ENCODE data around the gene ENPP3.
"Not testable (repeated sequence)": the region's sequence is repeated elsewhere in the genome, so short reads cannot be mapped to it uniquely, and the experiment has no call there.

The ENPP3 gene

DNA sequence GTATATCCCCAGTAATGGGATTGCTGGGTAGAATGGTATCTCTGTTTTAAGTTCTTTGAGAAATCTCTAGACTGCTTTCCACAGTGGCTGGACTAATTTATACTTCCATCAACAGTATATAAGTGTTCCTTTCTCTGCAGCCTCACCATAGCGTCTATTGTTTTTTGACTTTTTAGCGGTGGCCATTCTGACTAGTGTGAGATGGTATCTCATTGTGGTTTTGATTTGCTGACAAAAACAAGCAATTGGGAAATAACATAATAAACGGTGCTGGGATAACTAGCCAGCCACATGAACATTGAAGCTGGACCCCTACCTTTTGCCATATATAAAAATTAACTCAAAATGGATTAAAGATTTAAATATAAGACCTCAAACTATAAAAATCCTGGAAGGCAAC, 49.9 kb downstream of the ENPP3 start:
- no peaks in the 10 kb centered on the region for H3K4me1 ChIP-seq (ENCODE audit: control insufficient read depth, insufficient read depth, low read length)
- H3K4me3 ChIP-seq (ENCODE audit: low read length) = no peak overlapping the region
- H3K27me3 ChIP-seq (replicated peaks; ENCODE audit: control insufficient read depth, insufficient read depth, low read length) = no peaks in the 10 kb centered on the region
- no peak for DNase-seq (ENCODE audit: low read depth)
- H3K36me3 ChIP-seq (ENCODE audit: control insufficient read depth, insufficient read depth, low read length, severe bottlenecking) = no peaks in the 10 kb centered on the region
- H3K9ac ChIP-seq (ENCODE audit: low read length) = no peak overlapping the region
- H3K9me3 ChIP-seq (ENCODE audit: control insufficient read depth, low read length) = no peaks in the 10 kb centered on the region

GRCh38 chr6:131688286-131688685, 51.2 kb downstream of the ENPP3 start:
- Histone ChIP-seq H3K4me3 (ENCODE audit: low read length) (no peak overlapping the region), H3K9ac (ENCODE audit: low read length) (no peak overlapping the region), H3K9me3 (ENCODE audit: control insufficient read depth, low read length) (no peaks in the 10 kb centered on the region), H3K36me3 (ENCODE audit: control insufficient read depth, insufficient read depth, low read length, severe bottlenecking) (no peaks in the 10 kb centered on the region), H3K4me1 (ENCODE audit: control insufficient read depth, insufficient read depth, low read length) (no peaks in the 10 kb centered on the region), H3K27me3 (replicated peaks; ENCODE audit: control insufficient read depth, insufficient read depth, low read length) (no peaks in the 10 kb centered on the region)
- no peak for DNase-seq (ENCODE audit: low read depth)

DNA sequence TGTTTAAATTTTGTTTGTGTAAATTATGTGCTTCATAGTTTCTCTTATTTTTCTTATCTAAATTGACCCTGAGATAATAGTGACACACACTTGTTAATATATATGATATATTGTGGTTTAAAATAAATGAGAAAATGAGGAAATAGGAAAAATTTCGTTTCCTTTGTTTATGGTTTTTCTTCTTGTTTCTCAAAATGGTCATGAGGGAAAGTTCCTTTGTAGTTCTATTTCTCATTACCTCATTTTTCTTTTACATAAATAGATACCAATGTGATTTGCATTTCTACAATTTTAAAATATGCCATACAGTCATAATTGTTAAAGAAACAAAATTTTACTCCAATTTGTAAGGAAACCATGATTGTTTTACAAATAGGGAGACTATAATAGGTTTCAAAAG, 54.9 kb downstream of the ENPP3 start:
- Histone ChIP-seq H3K4me1 (ENCODE audit: control insufficient read depth, insufficient read depth, low read length) (no peaks in the 10 kb centered on the region), H3K36me3 (ENCODE audit: control insufficient read depth, insufficient read depth, low read length, severe bottlenecking) (no peaks in the 10 kb centered on the region), H3K4me3 (ENCODE audit: low read length) (no peak overlapping the region), H3K9me3 (ENCODE audit: control insufficient read depth, low read length) (no peaks in the 10 kb centered on the region), H3K9ac (ENCODE audit: low read length) (no peak overlapping the region), H3K27me3 (replicated peaks; ENCODE audit: control insufficient read depth, insufficient read depth, low read length) (no peaks in the 10 kb centered on the region)
- no peak for DNase-seq (ENCODE audit: low read depth)

GRCh38 chr6:131692589-131692988, 55.5 kb downstream of the ENPP3 start:
- DNase-seq (ENCODE audit: low read depth) = no peak
- H3K9ac ChIP-seq (ENCODE audit: low read length) = no peak overlapping the region
- no peaks in the 10 kb centered on the region for H3K27me3 ChIP-seq (replicated peaks; ENCODE audit: control insufficient read depth, insufficient read depth, low read length)
- no peaks in the 10 kb centered on the region for H3K9me3 ChIP-seq (ENCODE audit: control insufficient read depth, low read length)
- no peak overlapping the region for H3K4me3 ChIP-seq (ENCODE audit: low read length)
- no peaks in the 10 kb centered on the region for H3K36me3 ChIP-seq (ENCODE audit: control insufficient read depth, insufficient read depth, low read length, severe bottlenecking)
- no peaks in the 10 kb centered on the region for H3K4me1 ChIP-seq (ENCODE audit: control insufficient read depth, insufficient read depth, low read length)

GRCh38 chr6:131693384-131693783, 56.3 kb downstream of the ENPP3 start:
- Histone ChIP-seq H3K36me3 (ENCODE audit: control insufficient read depth, insufficient read depth, low read length, severe bottlenecking) (no peaks in the 10 kb centered on the region), H3K4me3 (ENCODE audit: low read length) (no peak overlapping the region), H3K9ac (ENCODE audit: low read length) (no peak overlapping the region), H3K4me1 (ENCODE audit: control insufficient read depth, insufficient read depth, low read length) (no peaks in the 10 kb centered on the region), H3K27me3 (replicated peaks; ENCODE audit: control insufficient read depth, insufficient read depth, low read length) (no peaks in the 10 kb centered on the region), H3K9me3 (ENCODE audit: control insufficient read depth, low read length) (no peaks in the 10 kb centered on the region)
- DNase-seq (ENCODE audit: low read depth) = no peak

- H3K9ac ChIP-seq (ENCODE audit: low read length) = no peak overlapping the region
- H3K9me3 ChIP-seq (ENCODE audit: control insufficient read depth, low read length) = no peaks in the 10 kb centered on the region
- no peaks in the 10 kb centered on the region for H3K4me1 ChIP-seq (ENCODE audit: control insufficient read depth, insufficient read depth, low read length)
- DNase-seq (ENCODE audit: low read depth) = peak; percentile 88
- no peak overlapping the region for H3K4me3 ChIP-seq (ENCODE audit: low read length)
- no peaks in the 10 kb centered on the region for H3K27me3 ChIP-seq (replicated peaks; ENCODE audit: control insufficient read depth, insufficient read depth, low read length)
- no peaks in the 10 kb centered on the region for H3K36me3 ChIP-seq (ENCODE audit: control insufficient read depth, insufficient read depth, low read length, severe bottlenecking)
Observed at GRCh38 chr6:131694832-131695426, 57.8 kb downstream of the ENPP3 start.

- no peaks in the 10 kb centered on the region for H3K36me3 ChIP-seq (ENCODE audit: control insufficient read depth, insufficient read depth, low read length, severe bottlenecking)
- no peaks in the 10 kb centered on the region for H3K9me3 ChIP-seq (ENCODE audit: control insufficient read depth, low read length)
- H3K4me3 ChIP-seq (ENCODE audit: low read length) = no peak overlapping the region
- DNase-seq (ENCODE audit: low read depth) = no peak
- H3K27me3 ChIP-seq (replicated peaks; ENCODE audit: control insufficient read depth, insufficient read depth, low read length) = no peaks in the 10 kb centered on the region
- no peaks in the 10 kb centered on the region for H3K4me1 ChIP-seq (ENCODE audit: control insufficient read depth, insufficient read depth, low read length)
- H3K9ac ChIP-seq (ENCODE audit: low read length) = no peak overlapping the region
Observed at GRCh38 chr6:131696956-131697355, 59.9 kb downstream of the ENPP3 start.

- not testable (repeated sequence) for H3K9me3 ChIP-seq (ENCODE audit: control insufficient read depth, low read length); H3K4me3 ChIP-seq (ENCODE audit: low read length); H3K36me3 ChIP-seq (ENCODE audit: control insufficient read depth, insufficient read depth, low read length, severe bottlenecking); H3K9ac ChIP-seq (ENCODE audit: low read length); H3K27me3 ChIP-seq (replicated peaks; ENCODE audit: control insufficient read depth, insufficient read depth, low read length); DNase-seq (ENCODE audit: low read depth); H3K4me1 ChIP-seq (ENCODE audit: control insufficient read depth, insufficient read depth, low read length)
Observed at GRCh38 chr6:131700851-131701250, 63.7 kb downstream of the ENPP3 start.

DNA sequence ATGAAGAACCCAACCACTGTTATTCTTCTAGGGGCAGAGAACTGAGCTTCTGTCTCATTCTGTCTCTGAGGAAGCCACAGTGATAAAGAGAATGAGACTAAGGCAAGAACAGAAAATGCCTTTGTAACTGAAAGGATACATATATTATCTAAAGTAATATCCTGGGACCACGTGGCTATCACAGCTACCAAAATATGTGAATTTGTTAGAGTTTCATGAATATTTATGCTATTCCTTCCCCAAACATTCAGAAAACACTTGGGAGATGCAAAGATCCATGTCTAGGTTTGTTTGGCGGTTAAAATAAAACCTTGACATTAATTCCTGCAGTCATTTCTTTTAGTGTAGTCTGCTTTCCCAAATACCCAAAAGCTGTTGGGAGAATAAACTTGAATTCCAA, 66.8 kb downstream of the ENPP3 start:
- not testable (repeated sequence) for DNase-seq (ENCODE audit: low read depth); H3K4me3 ChIP-seq (ENCODE audit: low read length); H3K36me3 ChIP-seq (ENCODE audit: control insufficient read depth, insufficient read depth, low read length, severe bottlenecking); H3K4me1 ChIP-seq (ENCODE audit: control insufficient read depth, insufficient read depth, low read length); H3K27me3 ChIP-seq (replicated peaks; ENCODE audit: control insufficient read depth, insufficient read depth, low read length); H3K9ac ChIP-seq (ENCODE audit: low read length); H3K9me3 ChIP-seq (ENCODE audit: control insufficient read depth, low read length)

- H3K27me3 ChIP-seq (replicated peaks; ENCODE audit: control insufficient read depth, insufficient read depth, low read length); H3K4me1 ChIP-seq (ENCODE audit: control insufficient read depth, insufficient read depth, low read length); H3K4me3 ChIP-seq (ENCODE audit: low read length); H3K36me3 ChIP-seq (ENCODE audit: control insufficient read depth, insufficient read depth, low read length, severe bottlenecking); DNase-seq (ENCODE audit: low read depth); H3K9ac ChIP-seq (ENCODE audit: low read length); H3K9me3 ChIP-seq (ENCODE audit: control insufficient read depth, low read length): not testable (repeated sequence)
Observed at GRCh38 chr6:131710917-131711316, 73.8 kb downstream of the ENPP3 start, which contains the start of gene CTAGE9. Gene CTAGE9 (minus strand): TSS chr6:131711017. CDS start chr6:131711017, 0 bp downstream.

GRCh38 chr6:131715567-131715966, 78.5 kb downstream of the ENPP3 start:
- not testable (repeated sequence) for H3K36me3 ChIP-seq (ENCODE audit: control insufficient read depth, insufficient read depth, low read length, severe bottlenecking); H3K4me1 ChIP-seq (ENCODE audit: control insufficient read depth, insufficient read depth, low read length); H3K4me3 ChIP-seq (ENCODE audit: low read length); H3K9ac ChIP-seq (ENCODE audit: low read length); DNase-seq (ENCODE audit: low read depth); H3K9me3 ChIP-seq (ENCODE audit: control insufficient read depth, low read length); H3K27me3 ChIP-seq (replicated peaks; ENCODE audit: control insufficient read depth, insufficient read depth, low read length)

- H3K9me3 ChIP-seq (ENCODE audit: control insufficient read depth, low read length) = no peaks in the 10 kb centered on the region
- no peak overlapping the region for H3K4me3 ChIP-seq (ENCODE audit: low read length)
- H3K36me3 ChIP-seq (ENCODE audit: control insufficient read depth, insufficient read depth, low read length, severe bottlenecking) = no peaks in the 10 kb centered on the region
- no peak overlapping the region for H3K9ac ChIP-seq (ENCODE audit: low read length)
- DNase-seq (ENCODE audit: low read depth) = no peak
- no peaks in the 10 kb centered on the region for H3K27me3 ChIP-seq (replicated peaks; ENCODE audit: control insufficient read depth, insufficient read depth, low read length)
- H3K4me1 ChIP-seq (ENCODE audit: control insufficient read depth, insufficient read depth, low read length) = no peaks in the 10 kb centered on the region
Observed at GRCh38 chr6:131717836-131718542, 80.9 kb downstream of the ENPP3 start.

Data from adipocyte (in vitro differentiated cells).